NCI-H2196 treated with DMSO at 0.1 percent for 48 hours (cell line): Measurements from ENCODE around the gene SF3B6.
"Not testable (repeated sequence)": the region's sequence is repeated elsewhere in the genome, so short reads cannot be mapped to it uniquely, and the experiment has no call there.

Source experiments
- DNase-seq: peaks from one replicate; lab custom pipeline; 2025; ENCODE audit not compliant: unreplicated experiment; lab: John Stamatoyannopoulos, UW

Gene SF3B6

GRCh38 chr2:24054366-24055010 is 21.6 kb downstream of the SF3B6 start:
- no peak for DNase-seq

GRCh38 chr2:24052951-24053350 is 23.2 kb downstream of the SF3B6 start:
- DNase-seq = no peak

GRCh38 chr2:24051833-24052232 is 24.3 kb downstream of the SF3B6 start:
- DNase-seq = no peak

GRCh38 chr2:24050041-24050979 is 25.8 kb downstream of the SF3B6 start:
- no peak for DNase-seq

- DNase-seq = peak; percentile 26
Measured at GRCh38 chr2:24049485-24050021, 26.6 kb downstream of the SF3B6 start, which contains the start of gene FKBP1B. Gene FKBP1B (plus strand): TSS chr2:24049741. CDS start chr2:24049850, 109 bp downstream.

- DNase-seq = no peak
Measured at GRCh38 chr2:24048769-24049484, 27.2 kb downstream of the SF3B6 start.

- no peak for DNase-seq
Measured at GRCh38 chr2:24047703-24048033, 28.5 kb downstream of the SF3B6 start.

GRCh38 chr2:24046930-24047702 is 29.0 kb downstream of the SF3B6 start, which contains the start of gene WDCP:
Gene WDCP (minus strand): TSS chr2:24047391. CDS start chr2:24039494, 7,897 bp downstream.
- peak; percentile 98 for DNase-seq

GRCh38 chr2:24046599-24046929 is 29.6 kb downstream of the SF3B6 start:
- DNase-seq = no peak

- no peak for DNase-seq
Measured at GRCh38 chr2:24045511-24046508, 30.3 kb downstream of the SF3B6 start.

GRCh38 chr2:24043133-24043532 is 33.0 kb downstream of the SF3B6 start:
- not testable (repeated sequence) for DNase-seq

GRCh38 chr2:24040511-24040910 is 35.6 kb downstream of the SF3B6 start:
- DNase-seq = no peak

- DNase-seq = no peak
Measured at GRCh38 chr2:24038786-24039499, 37.2 kb downstream of the SF3B6 start.

- DNase-seq = no peak
Measured at GRCh38 chr2:24026233-24026632, 49.9 kb downstream of the SF3B6 start.

- no peak for DNase-seq
Measured at GRCh38 chr2:24024996-24025663, 51.0 kb downstream of the SF3B6 start.

GRCh38 chr2:24024018-24024417 is 52.1 kb downstream of the SF3B6 start:
- no peak for DNase-seq

- no peak for DNase-seq
Measured at GRCh38 chr2:24022975-24023575, 53.1 kb downstream of the SF3B6 start.
